ENCODE results near the gene RASGRP1. TPM values are rescaled to one million over a fixed set of nuclear protein-coding genes. Genes with fewer than 3 reads are reported as not detected.
A peak's percentile ranks its signal among the peaks of the same experiment; 100 is the strongest.

RASGRP1 gene
- total and polyA plus RNA-seq, 12 donors, result 0.13 to 2.8 (median 0.49) TPM

- H3K36me3 ChIP-seq (replicated peaks in 1 of 2), result no peaks in the 10 kb centered on the region
- DNase-seq, result no peak
- H3K4me1 ChIP-seq (replicated peaks in 1 of 2), result peaks cover 8 to 12% of the 10 kb centered on the region in 2 donors
- TF ChIP-seq CTCF (IDR thresholded peaks at IDR 0.05), result no peak
- TF ChIP-seq POLR2A (IDR thresholded peaks at IDR 0.05), result no peak
- H3K9me3 ChIP-seq (replicated peaks in 1 of 3), result no peaks in the 10 kb centered on the region
- H3K27me3 ChIP-seq, result peaks cover 8% of the 10 kb centered on the region
- no peak overlapping the region for H3K27ac ChIP-seq
- H3K4me3 ChIP-seq, result no peak overlapping the region
- intact Hi-C loops (cut with DNase I), result loop anchor here (5.0 to 10.0 kb wide), 2 partner anchors 114 to 122 kb away; no protein-coding TSS in a partner anchor
- 61 to 78% (median 72%) methylated on average over 7 of the region's 7 CpGs for WGBS, 4 donors
Observed at GRCh38 chr15:38560456-38560926, 4.1 kb downstream of the RASGRP1 start.

- Histone ChIP-seq H3K27me3 (peaks cover 1% of the 10 kb centered on the region), H3K4me3 (no peak overlapping the region), H3K4me1 (replicated peaks in 1 of 2) (peaks cover 7 to 8% of the 10 kb centered on the region in 2 donors), H3K9me3 (replicated peaks in 1 of 3) (no peaks in the 10 kb centered on the region), H3K27ac (no peak overlapping the region), H3K36me3 (replicated peaks in 1 of 2) (no peaks in the 10 kb centered on the region)
- TF ChIP-seq POLR2A (IDR thresholded peaks at IDR 0.05) (no peak), CTCF (IDR thresholded peaks at IDR 0.05) (no peak)
- intact Hi-C loops (cut with DNase I), result loop anchor here (5.0 to 10.0 kb wide), 2 partner anchors 115 to 123 kb away; no protein-coding TSS in a partner anchor
- DNase-seq, result peak in 1 of 7 donors; percentile 15
- WGBS, 4 donors, result 29 to 38% (median 30%) methylated on average over 7 of the region's 7 CpGs
Observed at GRCh38 chr15:38559636-38560307, 4.8 kb downstream of the RASGRP1 start.

- intact Hi-C loops (cut with DNase I), result no loop called here
- Histone ChIP-seq H3K9me3 (replicated peaks in 1 of 3) (no peaks in the 10 kb centered on the region), H3K36me3 (replicated peaks in 1 of 2) (no peaks in the 10 kb centered on the region), H3K4me3 (no peak overlapping the region), H3K4me1 (replicated peaks in 1 of 2) (peaks cover 4 to 8% of the 10 kb centered on the region in 2 donors), H3K27ac (no peak overlapping the region), H3K27me3 (no peaks in the 10 kb centered on the region)
- WGBS, 4 donors, result 73 to 92% (median 82%) methylated on average over 4 of the region's 4 CpGs
- TF ChIP-seq CTCF (IDR thresholded peaks at IDR 0.05) (no peak), POLR2A (IDR thresholded peaks at IDR 0.05) (no peak)
- DNase-seq, result no peak
Observed at GRCh38 chr15:38559131-38559530, 5.5 kb downstream of the RASGRP1 start.

- Histone ChIP-seq H3K27ac (no peak overlapping the region), H3K4me3 (no peak overlapping the region), H3K9me3 (replicated peaks in 1 of 3) (no peaks in the 10 kb centered on the region), H3K36me3 (replicated peaks in 1 of 2) (no peaks in the 10 kb centered on the region), H3K27me3 (no peaks in the 10 kb centered on the region), H3K4me1 (replicated peaks in 1 of 2) (peaks cover 0 to 8% of the 10 kb centered on the region in 2 donors)
- no peak for TF ChIP-seq CTCF (IDR thresholded peaks at IDR 0.05)
- DNase-seq, result no peak
- intact Hi-C loops (cut with DNase I), result no loop called here
- 88 to 93% (median 89%) methylated on average over 6 of the region's 6 CpGs for WGBS, 4 donors
Observed at GRCh38 chr15:38558372-38559059, 6.1 kb downstream of the RASGRP1 start.
